Loucy (cell line): Measurements from ENCODE around the gene KIF23.

Experiments
- EZH2phosphoT487 ChIP-seq: fragments of 200-600 bp; IDR thresholded peaks from 2 replicates; pipeline ENCODE4 v1.6.1; 2018; ENCODE audit warnings: antibody characterized with exemption, mild to moderate bottlenecking, moderate library complexity, borderline replicate concordance
- TF ChIP-seq, protein P1 (sequence below): fragments of 200-600 bp; sonication (generic); conservative IDR thresholded peaks from 2 replicates; pipeline ENCODE4 v1.5.1; 2014; ENCODE audit warnings: mild to moderate bottlenecking, antibody characterized with exemption, low read length

DNA sequence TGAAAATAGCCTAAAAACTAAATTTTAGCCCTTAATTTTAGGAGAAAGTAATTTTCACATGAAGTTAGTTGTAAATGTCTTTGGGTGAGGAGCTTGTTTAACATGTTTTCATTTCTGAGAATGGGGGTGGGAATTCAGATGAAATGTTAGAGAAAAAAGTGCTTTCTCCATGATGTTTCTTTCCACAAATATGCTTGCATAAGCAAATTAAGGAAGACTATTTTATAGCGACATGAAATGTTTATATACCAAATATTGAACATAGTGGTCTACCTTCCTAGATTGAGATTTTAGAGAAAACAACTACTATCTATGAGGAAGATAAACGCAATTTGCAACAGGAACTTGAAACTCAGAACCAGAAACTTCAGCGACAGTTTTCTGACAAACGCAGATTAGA is 25.5 kb downstream of the KIF23 start:
- TF ChIP-seq, protein P1, sequence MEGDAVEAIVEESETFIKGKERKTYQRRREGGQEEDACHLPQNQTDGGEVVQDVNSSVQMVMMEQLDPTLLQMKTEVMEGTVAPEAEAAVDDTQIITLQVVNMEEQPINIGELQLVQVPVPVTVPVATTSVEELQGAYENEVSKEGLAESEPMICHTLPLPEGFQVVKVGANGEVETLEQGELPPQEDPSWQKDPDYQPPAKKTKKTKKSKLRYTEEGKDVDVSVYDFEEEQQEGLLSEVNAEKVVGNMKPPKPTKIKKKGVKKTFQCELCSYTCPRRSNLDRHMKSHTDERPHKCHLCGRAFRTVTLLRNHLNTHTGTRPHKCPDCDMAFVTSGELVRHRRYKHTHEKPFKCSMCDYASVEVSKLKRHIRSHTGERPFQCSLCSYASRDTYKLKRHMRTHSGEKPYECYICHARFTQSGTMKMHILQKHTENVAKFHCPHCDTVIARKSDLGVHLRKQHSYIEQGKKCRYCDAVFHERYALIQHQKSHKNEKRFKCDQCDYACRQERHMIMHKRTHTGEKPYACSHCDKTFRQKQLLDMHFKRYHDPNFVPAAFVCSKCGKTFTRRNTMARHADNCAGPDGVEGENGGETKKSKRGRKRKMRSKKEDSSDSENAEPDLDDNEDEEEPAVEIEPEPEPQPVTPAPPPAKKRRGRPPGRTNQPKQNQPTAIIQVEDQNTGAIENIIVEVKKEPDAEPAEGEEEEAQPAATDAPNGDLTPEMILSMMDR: no peak
- no peak for TF ChIP-seq EZH2phosphoT487
